ENCODE results near the gene ARHGEF2. TPM values are rescaled to one million over a fixed set of nuclear protein-coding genes. Genes with fewer than 3 reads are reported as not detected.

ARHGEF2 gene
- total and polyA plus RNA-seq, 2 donors (not counting 3 experiments of a cell fraction or from before 2014, with no cell fraction given) = 59.2 to 118 TPM

DNA sequence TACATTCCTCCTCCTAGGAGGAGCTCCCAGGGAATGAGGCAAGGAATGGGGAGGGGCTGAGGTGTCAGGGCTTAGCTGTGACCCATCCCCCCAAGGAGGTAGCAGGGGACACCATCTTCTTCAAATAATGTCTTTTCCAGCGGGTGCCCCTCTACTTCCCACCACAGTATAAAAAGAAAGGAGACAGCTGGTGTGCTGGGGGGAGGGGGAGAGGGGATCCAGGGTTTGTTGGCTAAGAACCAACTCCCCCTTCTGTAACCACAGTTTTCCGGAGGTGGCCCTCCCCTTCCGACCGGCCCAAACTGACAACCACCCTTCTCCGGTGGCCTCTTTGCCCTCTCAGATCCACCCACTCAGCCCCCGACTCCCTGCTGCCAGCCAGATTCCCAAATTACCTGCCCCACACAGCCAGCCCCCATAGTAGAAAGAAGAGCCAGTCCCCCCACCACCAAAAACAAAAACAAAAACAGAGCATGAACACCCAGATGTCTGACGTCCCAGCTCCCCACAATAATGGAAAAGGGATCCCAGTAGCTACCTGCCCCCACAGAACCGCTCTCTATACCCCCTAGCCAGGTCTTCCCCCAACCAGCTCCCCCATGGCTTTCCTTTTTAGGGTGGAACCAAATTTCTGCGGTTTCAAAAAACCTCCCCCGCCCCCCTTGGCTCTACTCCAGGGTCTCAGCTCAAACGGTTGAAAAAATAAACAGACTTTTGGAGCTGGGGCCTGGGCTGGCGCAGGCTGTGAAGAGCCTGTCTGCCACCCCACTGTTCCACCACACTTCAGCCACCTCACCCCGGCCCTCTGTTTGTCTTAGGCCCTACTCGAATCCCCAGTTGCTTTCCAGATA, 2.1 kb downstream of the ARHGEF2 start:
- Histone ChIP-seq H2AFZ (ENCODE audit: low read depth, low read length) (no peak overlapping the region), H3K36me3 (ENCODE audit: control insufficient read depth in 2 of 2, extremely low read depth in 1 of 2, insufficient read depth in 2 of 2, low read length in 2 of 2) (peaks cover 0 to 2% of the 10 kb centered on the region in 2 experiments), H3K27me3 (ENCODE audit: control insufficient read depth in 2 of 2, insufficient read depth in 2 of 2, low read length in 2 of 2) (no peaks in the 10 kb centered on the region), H3K27ac (ENCODE audit: insufficient read depth, low read depth, low read length) (peak overlapping the region; percentile 0), H3K4me3 (replicated peaks in 1 of 3; ENCODE audit: insufficient read depth in 1 of 3, low read depth in 1 of 3, low read length in 3 of 3) (peak overlapping the region; percentile 39 to 76 (median 43)), H3K9ac (replicated peaks; ENCODE audit: extremely low read depth, insufficient read depth, low read length) (peak overlapping the region; percentile 53), H3K9me3 (replicated peaks; ENCODE audit: control insufficient read depth, insufficient read depth, low read length) (no peaks in the 10 kb centered on the region), H3K79me2 (ENCODE audit: control insufficient read depth, insufficient read depth, low read length) (peaks cover 73% of the 10 kb centered on the region), H4K20me1 (replicated peaks; ENCODE audit: control insufficient read depth, extremely low read depth, insufficient read depth, low read length) (no peaks in the 10 kb centered on the region), H3K9me1 (replicated peaks; ENCODE audit: control insufficient read depth, extremely low read depth, insufficient read depth, low read length) (no peaks in the 10 kb centered on the region), H3K4me1 (ENCODE audit: control insufficient read depth, extremely low read depth, insufficient read depth, low read length) (peaks cover 74% of the 10 kb centered on the region), H3K4me2 (ENCODE audit: insufficient read depth, low read length) (peak overlapping the region; percentile 78)
- ChIA-PET CTCF (interaction anchor here (0.7 to 12.1 kb wide), 8 partner anchors 9 to 942 kb away, joined by 3 to 138 read pairs (median 18); partner anchors contain the start of gene RXFP4), POLR2A (interaction anchor here (0.9 to 1.4 kb wide), 2 partner anchors 9 to 14 kb away, joined by 3 to 4 read pairs; no protein-coding TSS in a partner anchor)
- intact Hi-C loops (cut with micrococcal nuclease) (loop anchor here (2.0 kb wide), 1 partner anchor 13 kb away; no protein-coding TSS in a partner anchor), dilution Hi-C loops (cut with MboI; ENCODE audit: extremely low pct_ligation_motif_present, low sequenced_read_pairs) (no loop called here)
- FAIRE-seq (peak; percentile 91), DNase-seq (ENCODE audit: low read depth, low spot score) (no peak)
- TF ChIP-seq FOS (IDR thresholded peaks at IDR 0.05; ENCODE audit: borderline replicate concordance, insufficient read depth, low read length) (no peak), POLR2A (IDR thresholded peaks at IDR 0.05; ENCODE audit: low read depth, low read length) (peak; percentile 44)
- no TSS peak for BruUV-seq (replicated peaks)

DNA sequence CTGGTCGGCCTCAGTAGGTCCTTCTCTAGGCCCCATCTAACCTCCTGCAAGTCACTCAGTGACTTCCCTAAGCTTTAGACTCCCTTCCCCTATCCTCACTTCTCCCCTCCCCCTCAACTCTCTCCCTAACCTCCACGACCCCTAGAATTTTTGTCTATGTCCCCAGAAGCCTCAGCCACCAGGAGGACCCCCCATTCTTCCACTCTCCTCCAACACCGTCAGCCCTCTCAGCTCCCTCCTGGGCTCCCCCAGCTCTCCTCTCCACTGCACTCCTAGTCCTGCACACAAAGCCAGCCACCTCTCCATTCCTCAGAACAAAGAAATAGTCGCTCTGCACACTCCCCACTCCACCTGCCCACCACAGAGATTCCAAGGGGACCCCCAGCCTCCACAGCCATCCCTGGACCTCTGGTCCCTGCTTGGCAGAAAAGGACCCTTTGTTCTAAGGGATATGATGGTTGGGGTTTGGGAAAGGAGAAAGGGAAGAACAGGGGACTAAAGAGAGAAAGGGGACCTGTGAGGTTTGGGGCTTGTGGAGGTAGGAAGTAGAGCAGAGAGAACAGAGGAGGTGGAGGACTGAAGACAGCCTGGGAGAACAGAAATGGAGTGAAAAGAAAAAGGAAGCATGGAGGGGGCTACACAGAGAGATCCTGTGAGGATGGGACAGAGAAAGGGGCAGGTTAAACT, 2.8 kb downstream of the ARHGEF2 start:
- Histone ChIP-seq H2AFZ (ENCODE audit: low read depth, low read length) (no peak overlapping the region), H4K20me1 (replicated peaks; ENCODE audit: control insufficient read depth, extremely low read depth, insufficient read depth, low read length) (no peaks in the 10 kb centered on the region), H3K36me3 (ENCODE audit: control insufficient read depth in 2 of 2, extremely low read depth in 1 of 2, insufficient read depth in 2 of 2, low read length in 2 of 2) (peaks cover 0 to 2% of the 10 kb centered on the region in 2 experiments), H3K9ac (replicated peaks; ENCODE audit: extremely low read depth, insufficient read depth, low read length) (peak overlapping the region; percentile 20), H3K27me3 (ENCODE audit: control insufficient read depth in 2 of 2, insufficient read depth in 2 of 2, low read length in 2 of 2) (no peaks in the 10 kb centered on the region), H3K4me3 (replicated peaks in 1 of 3; ENCODE audit: insufficient read depth in 1 of 3, low read depth in 1 of 3, low read length in 3 of 3) (peak overlapping the region in 2 of 3 experiments; percentile 43 to 76), H3K79me2 (ENCODE audit: control insufficient read depth, insufficient read depth, low read length) (peaks cover 73% of the 10 kb centered on the region), H3K27ac (ENCODE audit: insufficient read depth, low read depth, low read length) (no peak overlapping the region), H3K9me3 (replicated peaks; ENCODE audit: control insufficient read depth, insufficient read depth, low read length) (no peaks in the 10 kb centered on the region), H3K4me1 (ENCODE audit: control insufficient read depth, extremely low read depth, insufficient read depth, low read length) (peaks cover 73% of the 10 kb centered on the region), H3K4me2 (ENCODE audit: insufficient read depth, low read length) (peak overlapping the region; percentile 78), H3K9me1 (replicated peaks; ENCODE audit: control insufficient read depth, extremely low read depth, insufficient read depth, low read length) (no peaks in the 10 kb centered on the region)
- TF ChIP-seq MYC (IDR thresholded peaks at IDR 0.05; ENCODE audit: low read depth, low read length) = no peak
- TF ChIP-seq EZH2 (IDR thresholded peaks at IDR 0.05; ENCODE audit: borderline replicate concordance, low read depth, low read length, severe bottlenecking) = no peak
- no peak for TF ChIP-seq MAX (IDR thresholded peaks at IDR 0.05; ENCODE audit: insufficient read depth, insufficient read length)
- TF ChIP-seq GATA2 (IDR thresholded peaks at IDR 0.05; ENCODE audit: insufficient read depth, insufficient read length, low read depth, low read length) = no peak
- no peak for TF ChIP-seq POLR2A (IDR thresholded peaks at IDR 0.05; ENCODE audit: low read depth, low read length)
- TF ChIP-seq, protein P1, sequence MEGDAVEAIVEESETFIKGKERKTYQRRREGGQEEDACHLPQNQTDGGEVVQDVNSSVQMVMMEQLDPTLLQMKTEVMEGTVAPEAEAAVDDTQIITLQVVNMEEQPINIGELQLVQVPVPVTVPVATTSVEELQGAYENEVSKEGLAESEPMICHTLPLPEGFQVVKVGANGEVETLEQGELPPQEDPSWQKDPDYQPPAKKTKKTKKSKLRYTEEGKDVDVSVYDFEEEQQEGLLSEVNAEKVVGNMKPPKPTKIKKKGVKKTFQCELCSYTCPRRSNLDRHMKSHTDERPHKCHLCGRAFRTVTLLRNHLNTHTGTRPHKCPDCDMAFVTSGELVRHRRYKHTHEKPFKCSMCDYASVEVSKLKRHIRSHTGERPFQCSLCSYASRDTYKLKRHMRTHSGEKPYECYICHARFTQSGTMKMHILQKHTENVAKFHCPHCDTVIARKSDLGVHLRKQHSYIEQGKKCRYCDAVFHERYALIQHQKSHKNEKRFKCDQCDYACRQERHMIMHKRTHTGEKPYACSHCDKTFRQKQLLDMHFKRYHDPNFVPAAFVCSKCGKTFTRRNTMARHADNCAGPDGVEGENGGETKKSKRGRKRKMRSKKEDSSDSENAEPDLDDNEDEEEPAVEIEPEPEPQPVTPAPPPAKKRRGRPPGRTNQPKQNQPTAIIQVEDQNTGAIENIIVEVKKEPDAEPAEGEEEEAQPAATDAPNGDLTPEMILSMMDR (IDR thresholded peaks at IDR 0.05; ENCODE audit: extremely low read depth in 1 of 2, insufficient read depth in 1 of 2, low read depth in 1 of 2, low read length in 2 of 2) = no peak
- TF ChIP-seq JUN (IDR thresholded peaks at IDR 0.05; ENCODE audit: borderline replicate concordance, insufficient read depth, insufficient read length, low read depth) = no peak
- no peak for TF ChIP-seq POLR2AphosphoS5 (IDR thresholded peaks at IDR 0.05; ENCODE audit: insufficient read depth, low read depth, low read length)
- DNase-seq (ENCODE audit: low read depth, low spot score) (no peak), FAIRE-seq (peak; percentile 40)
- intact Hi-C loops (cut with micrococcal nuclease) = loop anchor here (2.0 kb wide), 1 partner anchor 13 kb away; no protein-coding TSS in a partner anchor
- ChIA-PET POLR2A (no interaction called here), CTCF (interaction anchor here (0.6 to 12.1 kb wide), 7 partner anchors 8 to 232 kb away, joined by 3 to 138 read pairs (median 20); no protein-coding TSS in a partner anchor)
- BruUV-seq (replicated peaks) = no TSS peak
- dilution Hi-C loops (cut with MboI; ENCODE audit: extremely low pct_ligation_motif_present, low sequenced_read_pairs) = no loop called here

Measured in endothelial cell of umbilical vein (primary cell).